Rectal smooth muscle tissue (tissue), 1 donor: ENCODE data around the gene KLF11.
"Not testable (repeated sequence)": the region's sequence is repeated elsewhere in the genome, so short reads cannot be mapped to it uniquely, and the experiment has no call there.

ENCODE experiments used
- H3K27ac ChIP-seq: one replicate; pipeline ENCODE4 v1.7.0; 2013; ENCODE audit warnings: low read depth, low read length, inconsistent platforms
- H3K27me3 ChIP-seq: one replicate; pipeline ENCODE4 v1.7.0; 2013; ENCODE audit warnings: low read length; ENCODE audit not compliant: control insufficient read depth, insufficient read depth
- H3K36me3 ChIP-seq: one replicate; pipeline ENCODE4 v1.7.0; 2013; ENCODE audit warnings: low read length; ENCODE audit not compliant: control insufficient read depth, insufficient read depth
- H3K4me1 ChIP-seq: one replicate; pipeline ENCODE4 v1.7.0; 2013; ENCODE audit warnings: low read length; ENCODE audit not compliant: control insufficient read depth, insufficient read depth
- H3K4me3 ChIP-seq: one replicate; pipeline ENCODE4 v1.7.0; 2013; ENCODE audit warnings: low read length
- H3K9ac ChIP-seq: one replicate; pipeline ENCODE4 v1.7.0; 2013; ENCODE audit warnings: low read length

KLF11 gene

GRCh38 chr2:10080536-10081304, 37.4 kb downstream of the KLF11 start:
- Histone ChIP-seq H3K4me1 (peaks cover 10% of the 10 kb centered on the region), H3K36me3 (no peaks in the 10 kb centered on the region), H3K4me3 (peak overlapping the region; percentile 32), H3K9ac (no peak overlapping the region), H3K27ac (peak overlapping the region; percentile 92), H3K27me3 (no peaks in the 10 kb centered on the region)

GRCh38 chr2:10083046-10083445, 39.7 kb downstream of the KLF11 start:
- Histone ChIP-seq H3K27ac (no peak overlapping the region), H3K27me3 (no peaks in the 10 kb centered on the region), H3K9ac (no peak overlapping the region), H3K4me3 (no peak overlapping the region), H3K36me3 (no peaks in the 10 kb centered on the region), H3K4me1 (peaks cover 10% of the 10 kb centered on the region)

GRCh38 chr2:10083692-10084211, 40.4 kb downstream of the KLF11 start:
- H3K27me3 ChIP-seq: no peaks in the 10 kb centered on the region
- no peaks in the 10 kb centered on the region for H3K36me3 ChIP-seq
- no peak overlapping the region for H3K9ac ChIP-seq
- H3K27ac ChIP-seq: no peak overlapping the region
- peaks cover 7% of the 10 kb centered on the region for H3K4me1 ChIP-seq
- no peak overlapping the region for H3K4me3 ChIP-seq

- Histone ChIP-seq H3K4me3 (no peak overlapping the region), H3K27ac (no peak overlapping the region), H3K36me3 (no peaks in the 10 kb centered on the region), H3K27me3 (no peaks in the 10 kb centered on the region), H3K9ac (no peak overlapping the region), H3K4me1 (peaks cover 7% of the 10 kb centered on the region)
These were observed 41.0 kb downstream of the KLF11 start for GRCh38 chr2:10084223-10084865.

GRCh38 chr2:10085043-10085667, 41.8 kb downstream of the KLF11 start:
- Histone ChIP-seq H3K4me3 (no peak overlapping the region), H3K36me3 (no peaks in the 10 kb centered on the region), H3K27ac (no peak overlapping the region), H3K9ac (no peak overlapping the region), H3K4me1 (peaks cover 7% of the 10 kb centered on the region), H3K27me3 (no peaks in the 10 kb centered on the region)

DNA sequence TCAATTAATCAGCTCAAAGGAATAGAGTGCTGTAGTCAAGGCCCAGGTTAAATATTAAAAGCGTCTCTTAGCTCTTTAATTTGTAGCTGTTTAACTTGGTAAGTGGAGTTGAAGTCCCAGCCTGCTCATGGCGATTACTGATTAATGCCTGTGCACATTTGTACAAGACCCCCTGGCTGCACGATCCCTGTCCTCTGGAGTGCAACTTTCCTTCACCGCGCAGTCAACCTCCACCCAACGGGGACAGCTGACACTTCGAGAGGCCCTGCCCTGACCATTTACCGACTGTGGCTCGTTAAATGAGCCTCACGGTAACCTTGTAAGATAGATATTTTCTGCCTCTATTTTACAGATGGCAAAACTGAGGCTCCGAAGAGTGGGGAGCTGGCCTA, 42.3 kb downstream of the KLF11 start:
- H3K4me3 ChIP-seq: no peak overlapping the region
- no peaks in the 10 kb centered on the region for H3K36me3 ChIP-seq
- no peak overlapping the region for H3K9ac ChIP-seq
- no peaks in the 10 kb centered on the region for H3K27me3 ChIP-seq
- no peak overlapping the region for H3K27ac ChIP-seq
- peaks cover 7% of the 10 kb centered on the region for H3K4me1 ChIP-seq

DNA sequence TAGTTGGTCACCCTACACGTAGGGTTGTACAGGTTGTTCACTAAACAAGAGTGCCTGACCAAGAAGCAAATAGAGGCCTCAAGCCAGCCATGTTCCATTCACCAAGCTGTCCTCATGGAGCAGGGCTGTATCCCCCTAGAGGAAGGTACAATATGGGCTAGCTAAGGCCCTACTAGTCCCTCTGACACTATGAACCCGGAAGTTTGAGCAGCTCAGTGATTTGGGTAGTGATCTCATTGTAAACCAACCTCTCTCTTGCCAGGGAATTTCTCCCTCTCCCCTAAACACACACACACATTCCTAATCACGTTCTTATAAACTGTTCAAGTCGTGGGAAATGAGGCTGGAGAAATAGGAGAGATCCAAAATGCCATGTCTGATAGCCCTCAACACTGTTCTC, 43.6 kb downstream of the KLF11 start:
- Histone ChIP-seq H3K36me3 (no peaks in the 10 kb centered on the region), H3K4me1 (peaks cover 6% of the 10 kb centered on the region), H3K4me3 (no peak overlapping the region), H3K27me3 (no peaks in the 10 kb centered on the region), H3K27ac (no peak overlapping the region), H3K9ac (no peak overlapping the region)

DNA sequence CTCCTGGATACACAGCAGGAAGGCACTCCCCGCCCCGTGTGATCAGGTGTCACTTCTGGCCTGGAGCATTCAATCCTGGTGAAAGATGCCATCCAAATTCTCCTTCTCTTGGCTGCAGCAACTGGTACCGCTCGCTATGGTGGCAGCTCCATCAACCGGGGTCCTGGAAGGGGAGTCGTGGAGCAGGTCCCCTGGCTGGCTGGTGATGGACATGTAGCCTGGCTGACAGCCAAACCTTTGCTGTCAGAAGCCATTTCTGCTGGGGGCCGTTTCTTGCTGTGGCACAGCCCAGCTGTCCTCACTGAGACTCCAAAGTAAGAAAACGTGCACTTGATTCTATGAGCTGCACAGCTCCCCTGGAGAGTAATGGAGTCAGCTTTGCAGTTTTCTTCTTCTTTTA, 44.0 kb downstream of the KLF11 start:
- peaks cover 6% of the 10 kb centered on the region for H3K4me1 ChIP-seq
- no peak overlapping the region for H3K27ac ChIP-seq
- H3K27me3 ChIP-seq: no peaks in the 10 kb centered on the region

GRCh38 chr2:10089565-10090190, 46.3 kb downstream of the KLF11 start:
- H3K27me3 ChIP-seq: no peaks in the 10 kb centered on the region
- H3K36me3 ChIP-seq: no peaks in the 10 kb centered on the region
- no peak overlapping the region for H3K9ac ChIP-seq
- no peaks in the 10 kb centered on the region for H3K4me1 ChIP-seq
- no peak overlapping the region for H3K4me3 ChIP-seq
- no peak overlapping the region for H3K27ac ChIP-seq

More for the DNA sequence above, 44.0 kb downstream of the KLF11 start:
- H3K36me3 ChIP-seq: no peaks in the 10 kb centered on the region
- no peak overlapping the region for H3K4me3 ChIP-seq
- no peak overlapping the region for H3K9ac ChIP-seq

- no peaks in the 10 kb centered on the region for H3K4me1 ChIP-seq
- H3K27me3 ChIP-seq: no peaks in the 10 kb centered on the region
- no peaks in the 10 kb centered on the region for H3K36me3 ChIP-seq
- peak overlapping the region; percentile 30 for H3K4me3 ChIP-seq
- H3K27ac ChIP-seq: no peak overlapping the region
- no peak overlapping the region for H3K9ac ChIP-seq
These were observed 48.0 kb downstream of the KLF11 start for GRCh38 chr2:10091182-10091888.

- H3K4me3 ChIP-seq: peak overlapping the region; percentile 30
- not testable (repeated sequence) for H3K36me3 ChIP-seq, H3K9ac ChIP-seq, H3K27me3 ChIP-seq, H3K4me1 ChIP-seq, H3K27ac ChIP-seq
These were observed 48.5 kb downstream of the KLF11 start for GRCh38 chr2:10091889-10092244.

DNA sequence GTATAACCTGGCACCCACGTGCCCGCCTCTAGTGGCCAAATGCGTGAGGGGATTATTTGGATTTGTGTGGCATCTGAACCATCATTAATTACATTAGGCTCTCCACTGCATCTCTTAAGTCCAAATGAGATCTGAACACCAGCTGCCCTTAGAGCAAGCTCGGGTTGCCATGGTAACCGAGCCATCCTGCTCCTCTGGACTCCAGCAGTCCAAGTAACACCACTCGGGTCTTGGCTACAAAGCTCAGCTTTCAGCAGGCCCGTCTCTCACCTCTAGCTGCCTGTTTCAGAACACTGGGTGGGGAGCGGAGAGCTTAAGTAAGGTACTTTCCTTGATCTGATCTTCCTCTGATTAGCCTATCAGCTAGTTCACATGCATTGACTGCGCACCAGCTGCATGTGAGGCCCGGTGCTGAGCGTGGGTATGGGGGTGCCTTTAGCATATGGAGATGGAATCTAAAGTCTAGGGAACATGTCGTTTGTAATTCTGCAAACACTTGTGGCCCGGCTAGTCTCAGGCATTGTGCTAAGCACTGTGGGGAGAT, 51.0 kb downstream of the KLF11 start:
- Histone ChIP-seq H3K9ac (no peak overlapping the region), H3K36me3 (no peaks in the 10 kb centered on the region), H3K4me3 (no peak overlapping the region), H3K27me3 (no peaks in the 10 kb centered on the region), H3K27ac (no peak overlapping the region), H3K4me1 (peaks cover 3% of the 10 kb centered on the region)
